Body of pancreas (tissue), 4 donors: ENCODE results near the gene ATP2B2.

ENCODE experiments used
- POLR2A ChIP-seq, 3 donors: fragments of 450-650 bp; IDR thresholded peaks; one replicate each; pipeline ENCODE4 v1.6.1; 2016; ENCODE audit warnings: antibody characterized with exemption in 3 of 3, mild to moderate bottlenecking in 2 of 3
- TF ChIP-seq, protein P1 (sequence below), 7 experiments: fragments of 450-650 bp in 4 of 7; fragments of 200-600 bp in 3 of 7; sonication (generic) in 3 of 7; IDR thresholded peaks; one replicate each; pipeline ENCODE4 v1.5.1; 2016 to 2019; ENCODE audit warnings: antibody characterized with exemption in 7 of 7

DNA sequence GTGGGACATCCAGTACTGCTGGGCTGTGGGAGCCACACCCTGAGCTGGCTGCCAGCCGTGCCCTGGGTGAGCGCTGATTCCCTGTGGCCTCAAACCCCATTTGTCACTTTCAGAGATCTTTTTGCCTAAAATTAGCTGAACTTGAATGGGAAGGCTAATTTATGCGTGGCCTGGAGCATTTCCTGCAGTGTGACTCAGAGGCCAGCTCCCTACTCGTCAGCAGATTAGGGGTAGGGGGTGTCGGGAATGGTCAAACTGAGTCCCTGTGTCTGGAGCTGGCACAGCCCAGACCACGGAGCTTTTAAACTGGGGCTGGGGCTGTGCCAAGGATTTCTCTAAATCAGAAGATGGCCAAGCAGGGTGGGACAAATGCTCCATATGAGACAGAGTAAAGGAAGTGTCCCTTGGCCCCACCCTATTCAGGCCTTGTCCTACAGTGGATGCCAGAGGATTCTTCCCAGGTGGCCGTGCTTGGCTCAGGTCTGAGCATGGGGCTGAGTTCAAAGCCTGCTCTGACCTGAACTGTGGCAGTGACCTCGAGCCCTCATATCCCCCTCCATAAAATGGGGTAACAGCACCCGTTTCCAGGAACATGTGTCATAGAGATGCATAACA, 59.7 kb downstream of the ATP2B2 start:
- TF ChIP-seq, protein P1, sequence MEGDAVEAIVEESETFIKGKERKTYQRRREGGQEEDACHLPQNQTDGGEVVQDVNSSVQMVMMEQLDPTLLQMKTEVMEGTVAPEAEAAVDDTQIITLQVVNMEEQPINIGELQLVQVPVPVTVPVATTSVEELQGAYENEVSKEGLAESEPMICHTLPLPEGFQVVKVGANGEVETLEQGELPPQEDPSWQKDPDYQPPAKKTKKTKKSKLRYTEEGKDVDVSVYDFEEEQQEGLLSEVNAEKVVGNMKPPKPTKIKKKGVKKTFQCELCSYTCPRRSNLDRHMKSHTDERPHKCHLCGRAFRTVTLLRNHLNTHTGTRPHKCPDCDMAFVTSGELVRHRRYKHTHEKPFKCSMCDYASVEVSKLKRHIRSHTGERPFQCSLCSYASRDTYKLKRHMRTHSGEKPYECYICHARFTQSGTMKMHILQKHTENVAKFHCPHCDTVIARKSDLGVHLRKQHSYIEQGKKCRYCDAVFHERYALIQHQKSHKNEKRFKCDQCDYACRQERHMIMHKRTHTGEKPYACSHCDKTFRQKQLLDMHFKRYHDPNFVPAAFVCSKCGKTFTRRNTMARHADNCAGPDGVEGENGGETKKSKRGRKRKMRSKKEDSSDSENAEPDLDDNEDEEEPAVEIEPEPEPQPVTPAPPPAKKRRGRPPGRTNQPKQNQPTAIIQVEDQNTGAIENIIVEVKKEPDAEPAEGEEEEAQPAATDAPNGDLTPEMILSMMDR (IDR thresholded peaks at IDR 0.05) = no peak
- TF ChIP-seq POLR2A (IDR thresholded peaks at IDR 0.05) = no peak
